Ascending aorta (tissue), 2 donors: ENCODE measurements around the gene ANO7. TPM values are rescaled to one million over a fixed set of nuclear protein-coding genes. Genes with fewer than 3 reads are reported as not detected.

Experiments
- DNase-seq, 2 donors: peaks; one replicate each; pipeline ENCODE4 v3.0.0-alpha.2; 2019; ENCODE audit warnings: low spot score in 2 of 2
- H3K27ac ChIP-seq, 2 donors: fragments of 200-600 bp; sonication (generic); one replicate each; pipeline ENCODE4 v1.5.1; 2016 to 2017; ENCODE audit warnings: mild to moderate bottlenecking in 1 of 2
- H3K27me3 ChIP-seq: fragments of 200-600 bp; sonication (generic); one replicate; pipeline ENCODE4 v1.5.1; 2017
- H3K36me3 ChIP-seq, 2 donors: fragments of 200-600 bp; sonication (generic); one replicate each; pipeline ENCODE4 v1.5.1; 2016
- H3K4me1 ChIP-seq, 2 donors: fragments of 200-600 bp; sonication (generic); one replicate each; pipeline ENCODE4 v1.5.1; 2016 to 2017; ENCODE audit warnings: mild to moderate bottlenecking in 1 of 2
- H3K4me3 ChIP-seq, 2 donors: fragments of 200-600 bp; sonication (generic); one replicate each; pipeline ENCODE4 v1.5.1; 2016 to 2017; ENCODE audit warnings: mild to moderate bottlenecking in 1 of 2
- H3K9me3 ChIP-seq, 2 donors: fragments of 200-600 bp; sonication (generic); one replicate each; pipeline ENCODE4 v1.5.1; 2016
- intact Hi-C: fragments of 100-400 bp; cut with DNase I; formaldehyde crosslinking; loops from one replicate; pipeline ENCODE4 v1.15.1; 2023
- total RNA-seq: library from RNA; depleted of rRNA; stranded (reverse); fragments of >200 nt; gene quantifications from one replicate; pipeline ENCODE4 v1.1.0, GENCODE V29; 2016
- TF ChIP-seq, protein P1 (sequence below), 3 experiments: fragments of 200-600 bp in 2 of 3; fragments of 450-650 bp in 1 of 3; sonication (generic) in 2 of 3; IDR thresholded peaks; one replicate each; pipeline ENCODE4 v1.5.1; 2016 to 2019; ENCODE audit warnings: antibody characterized with exemption in 3 of 3, mild to moderate bottlenecking in 1 of 3, moderate library complexity in 1 of 3

ANO7 gene
- total RNA-seq, 1 donor from 2014 or later: 0.43 TPM

- TF ChIP-seq, protein P1, sequence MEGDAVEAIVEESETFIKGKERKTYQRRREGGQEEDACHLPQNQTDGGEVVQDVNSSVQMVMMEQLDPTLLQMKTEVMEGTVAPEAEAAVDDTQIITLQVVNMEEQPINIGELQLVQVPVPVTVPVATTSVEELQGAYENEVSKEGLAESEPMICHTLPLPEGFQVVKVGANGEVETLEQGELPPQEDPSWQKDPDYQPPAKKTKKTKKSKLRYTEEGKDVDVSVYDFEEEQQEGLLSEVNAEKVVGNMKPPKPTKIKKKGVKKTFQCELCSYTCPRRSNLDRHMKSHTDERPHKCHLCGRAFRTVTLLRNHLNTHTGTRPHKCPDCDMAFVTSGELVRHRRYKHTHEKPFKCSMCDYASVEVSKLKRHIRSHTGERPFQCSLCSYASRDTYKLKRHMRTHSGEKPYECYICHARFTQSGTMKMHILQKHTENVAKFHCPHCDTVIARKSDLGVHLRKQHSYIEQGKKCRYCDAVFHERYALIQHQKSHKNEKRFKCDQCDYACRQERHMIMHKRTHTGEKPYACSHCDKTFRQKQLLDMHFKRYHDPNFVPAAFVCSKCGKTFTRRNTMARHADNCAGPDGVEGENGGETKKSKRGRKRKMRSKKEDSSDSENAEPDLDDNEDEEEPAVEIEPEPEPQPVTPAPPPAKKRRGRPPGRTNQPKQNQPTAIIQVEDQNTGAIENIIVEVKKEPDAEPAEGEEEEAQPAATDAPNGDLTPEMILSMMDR (IDR thresholded peaks at IDR 0.05): no peak
- H3K27ac ChIP-seq: no peak overlapping the region
- H3K9me3 ChIP-seq: no peaks in the 10 kb centered on the region
- H3K4me1 ChIP-seq: peaks cover 0 to 7% of the 10 kb centered on the region in 2 donors
- H3K27me3 ChIP-seq: no peaks in the 10 kb centered on the region
- no peak overlapping the region for H3K4me3 ChIP-seq
- DNase-seq: no peak
- H3K36me3 ChIP-seq: peaks cover 20 to 29% of the 10 kb centered on the region in 2 donors
- intact Hi-C loops: no loop called here
These were observed 34.9 kb downstream of the ANO7 start for GRCh38 chr2:241223211-241224017.

GRCh38 chr2:241224018-241224850 is 35.8 kb downstream of the ANO7 start:
- intact Hi-C loops: no loop called here
- Histone ChIP-seq H3K9me3 (no peaks in the 10 kb centered on the region), H3K4me3 (no peak overlapping the region), H3K27ac (no peak overlapping the region), H3K4me1 (no peaks in the 10 kb centered on the region), H3K27me3 (no peaks in the 10 kb centered on the region), H3K36me3 (peaks cover 29 to 37% of the 10 kb centered on the region in 2 donors)
- DNase-seq: no peak
- TF ChIP-seq, protein P1 (IDR thresholded peaks at IDR 0.05): no peak

GRCh38 chr2:241224851-241225438 is 36.5 kb downstream of the ANO7 start:
- H3K36me3 ChIP-seq: peaks cover 36 to 44% of the 10 kb centered on the region in 2 donors

GRCh38 chr2:241225545-241225944 is 37.1 kb downstream of the ANO7 start:
- no peak overlapping the region for H3K4me3 ChIP-seq
- DNase-seq: no peak
- peaks cover 42 to 50% of the 10 kb centered on the region in 2 donors for H3K36me3 ChIP-seq
- H3K9me3 ChIP-seq: no peaks in the 10 kb centered on the region
- H3K27me3 ChIP-seq: no peaks in the 10 kb centered on the region
- intact Hi-C loops: no loop called here
- H3K27ac ChIP-seq: no peak overlapping the region
- TF ChIP-seq, protein P1 (IDR thresholded peaks at IDR 0.05): no peak
- H3K4me1 ChIP-seq: no peaks in the 10 kb centered on the region

More at GRCh38 chr2:241224851-241225438, 36.5 kb downstream of the ANO7 start:
- Histone ChIP-seq H3K27ac (no peak overlapping the region), H3K27me3 (no peaks in the 10 kb centered on the region), H3K4me1 (no peaks in the 10 kb centered on the region), H3K9me3 (no peaks in the 10 kb centered on the region), H3K4me3 (no peak overlapping the region)
- TF ChIP-seq, protein P1 (IDR thresholded peaks at IDR 0.05): no peak
- intact Hi-C loops: no loop called here
- no peak for DNase-seq

GRCh38 chr2:241225983-241226382 is 37.5 kb downstream of the ANO7 start:
- Histone ChIP-seq H3K27me3 (no peaks in the 10 kb centered on the region), H3K36me3 (peaks cover 46 to 54% of the 10 kb centered on the region in 2 donors), H3K4me1 (no peaks in the 10 kb centered on the region), H3K27ac (no peak overlapping the region), H3K4me3 (no peak overlapping the region), H3K9me3 (no peaks in the 10 kb centered on the region)
- no peak for DNase-seq
- intact Hi-C loops: no loop called here
- TF ChIP-seq, protein P1 (IDR thresholded peaks at IDR 0.05): no peak
